Measurements from ENCODE around the gene USP48.

DNA sequence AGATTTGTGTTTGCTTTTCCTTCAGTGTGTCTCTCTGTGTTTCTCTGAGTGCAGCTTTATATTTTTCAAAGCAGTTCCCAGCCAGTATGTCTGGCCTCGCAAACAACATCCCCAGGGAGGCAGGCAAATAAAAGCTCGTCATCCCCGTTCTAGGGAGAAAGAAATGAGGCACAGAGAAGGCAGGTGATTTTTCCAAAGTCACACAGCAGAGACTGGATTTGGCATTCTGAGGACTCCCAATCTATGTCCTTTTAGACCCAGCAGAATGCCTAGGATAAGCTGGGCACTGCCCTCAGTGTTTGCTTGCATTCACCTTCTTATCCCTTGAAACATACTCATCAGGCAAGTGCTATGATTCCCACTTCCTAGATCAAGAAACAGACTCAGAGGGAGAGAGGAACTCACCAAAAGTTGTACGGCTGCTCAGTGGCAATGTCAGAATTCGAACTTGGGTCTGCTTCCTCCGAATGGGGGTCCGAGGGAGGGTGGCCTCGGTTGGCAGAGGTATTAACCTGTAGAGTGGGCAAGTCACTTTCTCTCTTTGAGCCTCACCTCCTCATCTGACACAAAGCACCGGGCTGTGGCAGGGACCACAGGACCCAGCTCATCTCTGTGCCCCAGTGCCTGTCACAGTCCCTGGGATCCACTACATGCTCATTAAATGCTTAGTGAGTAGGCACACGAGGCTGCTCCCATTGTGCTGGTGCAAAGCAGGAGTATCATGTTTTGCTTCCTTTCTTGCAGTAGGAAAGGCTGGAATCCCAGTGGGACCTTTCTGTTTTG lies 118.0 kb downstream of the USP48 start:
- TF ChIP-seq, protein P1, sequence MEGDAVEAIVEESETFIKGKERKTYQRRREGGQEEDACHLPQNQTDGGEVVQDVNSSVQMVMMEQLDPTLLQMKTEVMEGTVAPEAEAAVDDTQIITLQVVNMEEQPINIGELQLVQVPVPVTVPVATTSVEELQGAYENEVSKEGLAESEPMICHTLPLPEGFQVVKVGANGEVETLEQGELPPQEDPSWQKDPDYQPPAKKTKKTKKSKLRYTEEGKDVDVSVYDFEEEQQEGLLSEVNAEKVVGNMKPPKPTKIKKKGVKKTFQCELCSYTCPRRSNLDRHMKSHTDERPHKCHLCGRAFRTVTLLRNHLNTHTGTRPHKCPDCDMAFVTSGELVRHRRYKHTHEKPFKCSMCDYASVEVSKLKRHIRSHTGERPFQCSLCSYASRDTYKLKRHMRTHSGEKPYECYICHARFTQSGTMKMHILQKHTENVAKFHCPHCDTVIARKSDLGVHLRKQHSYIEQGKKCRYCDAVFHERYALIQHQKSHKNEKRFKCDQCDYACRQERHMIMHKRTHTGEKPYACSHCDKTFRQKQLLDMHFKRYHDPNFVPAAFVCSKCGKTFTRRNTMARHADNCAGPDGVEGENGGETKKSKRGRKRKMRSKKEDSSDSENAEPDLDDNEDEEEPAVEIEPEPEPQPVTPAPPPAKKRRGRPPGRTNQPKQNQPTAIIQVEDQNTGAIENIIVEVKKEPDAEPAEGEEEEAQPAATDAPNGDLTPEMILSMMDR (IDR thresholded peaks at IDR 0.05): no peak
- no peak for TF ChIP-seq POLR2A (IDR thresholded peaks at IDR 0.05)
- no peak for TF ChIP-seq POLR2AphosphoS5 (IDR thresholded peaks at IDR 0.05; ENCODE audit: insufficient read depth in 1 of 2, low read depth in 1 of 2)

Data from vagina (tissue), 2 donors.